Measurements from ENCODE around the gene TMC8. TPM values are rescaled to one million over a fixed set of nuclear protein-coding genes. Genes with fewer than 3 reads are reported as not detected.

TMC8 gene
- total RNA-seq, 1 donor from 2014 or later = 234 TPM

- Mint-ChIP-seq H3K4me1 (ENCODE audit: low read depth) (peaks cover 49% of the 10 kb centered on the region), H3K27ac (peak overlapping the region; percentile 99), H3K27me3 (ENCODE audit: insufficient read depth) (no peaks in the 10 kb centered on the region), H3K36me3 (ENCODE audit: low read depth) (peaks cover 26% of the 10 kb centered on the region), H3K9me3 (no peaks in the 10 kb centered on the region), H3K4me3 (peak overlapping the region; percentile 98)
- intact Hi-C loops (cut with micrococcal nuclease) = loop anchor here (1.0 to 5.0 kb wide), 10 partner anchors 8 to 1402 kb away; partner anchors contain the start of genes AFMID, JMJD6, METTL23 and SRSF2
- DNase-seq (ENCODE audit: low spot score) = no peak
Measured at GRCh38 chr17:78129351-78130089, 1.1 kb upstream of the TMC8 start.

GRCh38 chr17:78130090-78130436, 508 bp upstream of the TMC8 start:
- Mint-ChIP-seq H3K27me3 (ENCODE audit: insufficient read depth) (no peaks in the 10 kb centered on the region), H3K4me1 (ENCODE audit: low read depth) (peaks cover 54% of the 10 kb centered on the region), H3K36me3 (ENCODE audit: low read depth) (peaks cover 30% of the 10 kb centered on the region), H3K27ac (peak overlapping the region; percentile 99), H3K4me3 (peak overlapping the region; percentile 98), H3K9me3 (no peaks in the 10 kb centered on the region)
- intact Hi-C loops (cut with micrococcal nuclease) = loop anchor here (1.0 to 5.0 kb wide), 7 partner anchors 10 to 1403 kb away; partner anchors contain the start of genes JMJD6, METTL23 and TNRC6C
- DNase-seq (ENCODE audit: low spot score) = no peak

- Mint-ChIP-seq H3K27ac (peak overlapping the region; percentile 99), H3K9me3 (no peaks in the 10 kb centered on the region), H3K4me3 (peak overlapping the region; percentile 98), H3K27me3 (ENCODE audit: insufficient read depth) (no peaks in the 10 kb centered on the region), H3K4me1 (ENCODE audit: low read depth) (peaks cover 62% of the 10 kb centered on the region), H3K36me3 (ENCODE audit: low read depth) (peaks cover 37% of the 10 kb centered on the region)
- intact Hi-C loops (cut with micrococcal nuclease) = loop anchor here (2.0 to 5.0 kb wide), 6 partner anchors 111 to 1404 kb away; partner anchors contain the start of genes JMJD6, METTL23 and TNRC6C
- DNase-seq (ENCODE audit: low spot score) = peak; percentile 48
Measured at GRCh38 chr17:78131172-78132083, 857 bp downstream of the TMC8 start.

GRCh38 chr17:78132084-78132676, 1.6 kb downstream of the TMC8 start:
- H3K4me3 Mint-ChIP-seq = peak overlapping the region; percentile 86
- H3K36me3 Mint-ChIP-seq (ENCODE audit: low read depth) = peaks cover 39% of the 10 kb centered on the region
- no peaks in the 10 kb centered on the region for H3K9me3 Mint-ChIP-seq
- H3K4me1 Mint-ChIP-seq (ENCODE audit: low read depth) = peaks cover 65% of the 10 kb centered on the region
- intact Hi-C loops (cut with micrococcal nuclease) = loop anchor here (2.0 to 5.0 kb wide), 6 partner anchors 111 to 1405 kb away; partner anchors contain the start of genes JMJD6, METTL23 and TNRC6C
- no peaks in the 10 kb centered on the region for H3K27me3 Mint-ChIP-seq (ENCODE audit: insufficient read depth)
- peak; percentile 65 for DNase-seq (ENCODE audit: low spot score)
- peak overlapping the region; percentile 83 for H3K27ac Mint-ChIP-seq

GRCh38 chr17:78132767-78133178, 2.2 kb downstream of the TMC8 start:
- intact Hi-C loops (cut with micrococcal nuclease) = loop anchor here (2.0 to 5.0 kb wide), 6 partner anchors 112 to 1405 kb away; partner anchors contain the start of genes JMJD6, METTL23 and TNRC6C
- no peak for DNase-seq (ENCODE audit: low spot score)
- H3K36me3 Mint-ChIP-seq (ENCODE audit: low read depth) = peaks cover 40% of the 10 kb centered on the region

GRCh38 chr17:78133179-78133951, 2.8 kb downstream of the TMC8 start:
- H3K4me3 Mint-ChIP-seq = peak overlapping the region; percentile 86
- H3K27ac Mint-ChIP-seq = peak overlapping the region; percentile 85
- H3K36me3 Mint-ChIP-seq (ENCODE audit: low read depth) = peaks cover 40% of the 10 kb centered on the region
- no peaks in the 10 kb centered on the region for H3K27me3 Mint-ChIP-seq (ENCODE audit: insufficient read depth)
- no peaks in the 10 kb centered on the region for H3K9me3 Mint-ChIP-seq
- H3K4me1 Mint-ChIP-seq (ENCODE audit: low read depth) = peaks cover 70% of the 10 kb centered on the region
- intact Hi-C loops (cut with micrococcal nuclease) = loop anchor here (2.0 to 5.0 kb wide), 6 partner anchors 113 to 1406 kb away; partner anchors contain the start of genes JMJD6, METTL23 and TNRC6C
- no peak for DNase-seq (ENCODE audit: low spot score)

More at GRCh38 chr17:78132767-78133178, 2.2 kb downstream of the TMC8 start:
- peaks cover 68% of the 10 kb centered on the region for H3K4me1 Mint-ChIP-seq (ENCODE audit: low read depth)
- no peaks in the 10 kb centered on the region for H3K27me3 Mint-ChIP-seq (ENCODE audit: insufficient read depth)
- H3K4me3 Mint-ChIP-seq = peak overlapping the region; percentile 86
- H3K9me3 Mint-ChIP-seq = no peaks in the 10 kb centered on the region
- H3K27ac Mint-ChIP-seq = peak overlapping the region; percentile 83

GRCh38 chr17:78133971-78134898, 3.7 kb downstream of the TMC8 start:
- DNase-seq (ENCODE audit: low spot score) = peak; percentile 70
- H3K4me3 Mint-ChIP-seq = peak overlapping the region; percentile 86
- peak overlapping the region; percentile 85 for H3K27ac Mint-ChIP-seq
- intact Hi-C loops (cut with micrococcal nuclease) = loop anchor here (1.0 to 5.0 kb wide), 8 partner anchors 22 to 1407 kb away; partner anchors contain the start of genes JMJD6, METTL23 and TNRC6C
- H3K9me3 Mint-ChIP-seq = no peaks in the 10 kb centered on the region
- peaks cover 44% of the 10 kb centered on the region for H3K36me3 Mint-ChIP-seq (ENCODE audit: low read depth)
- H3K27me3 Mint-ChIP-seq (ENCODE audit: insufficient read depth) = no peaks in the 10 kb centered on the region
- H3K4me1 Mint-ChIP-seq (ENCODE audit: low read depth) = peaks cover 69% of the 10 kb centered on the region

GRCh38 chr17:78134899-78135385, 4.4 kb downstream of the TMC8 start:
- peak overlapping the region; percentile 40 for H3K27ac Mint-ChIP-seq
- H3K4me3 Mint-ChIP-seq = peak overlapping the region; percentile 42
- no peaks in the 10 kb centered on the region for H3K9me3 Mint-ChIP-seq
- no peaks in the 10 kb centered on the region for H3K27me3 Mint-ChIP-seq (ENCODE audit: insufficient read depth)
- no peak for DNase-seq (ENCODE audit: low spot score)
- peaks cover 66% of the 10 kb centered on the region for H3K4me1 Mint-ChIP-seq (ENCODE audit: low read depth)
- peaks cover 44% of the 10 kb centered on the region for H3K36me3 Mint-ChIP-seq (ENCODE audit: low read depth)
- intact Hi-C loops (cut with micrococcal nuclease) = loop anchor here (1.0 to 5.0 kb wide), 7 partner anchors 23 to 1408 kb away; partner anchors contain the start of genes JMJD6, METTL23 and TNRC6C

- intact Hi-C loops (cut with micrococcal nuclease) = no loop called here
- Mint-ChIP-seq H3K27ac (peak overlapping the region; percentile 68), H3K36me3 (ENCODE audit: low read depth) (peaks cover 46% of the 10 kb centered on the region), H3K9me3 (no peaks in the 10 kb centered on the region), H3K4me3 (peak overlapping the region; percentile 20), H3K4me1 (ENCODE audit: low read depth) (peaks cover 63% of the 10 kb centered on the region), H3K27me3 (ENCODE audit: insufficient read depth) (no peaks in the 10 kb centered on the region)
- no peak for DNase-seq (ENCODE audit: low spot score)
Measured at GRCh38 chr17:78135858-78136500, 5.4 kb downstream of the TMC8 start.

GRCh38 chr17:78137392-78138203, 7.0 kb downstream of the TMC8 start:
- H3K27ac Mint-ChIP-seq = peak overlapping the region; percentile 74
- H3K4me3 Mint-ChIP-seq = peak overlapping the region; percentile 7
- H3K36me3 Mint-ChIP-seq (ENCODE audit: low read depth) = peaks cover 48% of the 10 kb centered on the region
- no peak for DNase-seq (ENCODE audit: low spot score)
- H3K9me3 Mint-ChIP-seq = no peaks in the 10 kb centered on the region
- intact Hi-C loops (cut with micrococcal nuclease) = no loop called here
- H3K4me1 Mint-ChIP-seq (ENCODE audit: low read depth) = peaks cover 63% of the 10 kb centered on the region
- no peaks in the 10 kb centered on the region for H3K27me3 Mint-ChIP-seq (ENCODE audit: insufficient read depth)
